Fibroblast of the aortic adventitia (primary cell): Measurements from ENCODE around the gene GRPEL2. TPM values are rescaled to one million over a fixed set of nuclear protein-coding genes. Genes with fewer than 3 reads are reported as not detected.
"Not testable (repeated sequence)": the region's sequence is repeated elsewhere in the genome, so short reads cannot be mapped to it uniquely, and the experiment has no call there.

Experiments used
- DNase-seq: peaks from one replicate; pipeline ENCODE4 v3.0.0-alpha.2; 2010; ENCODE audit warnings: low read depth
- H3K4me3 ChIP-seq: 2 replicates; pipeline ENCODE4 v1.5.1; 2011; ENCODE audit warnings: low read depth, mild to moderate bottlenecking, control low read depth, low read length, moderate library complexity
- CTCF ChIP-seq: IDR thresholded peaks from 2 replicates; pipeline ENCODE4 v1.5.1; 2011; ENCODE audit warnings: mild to moderate bottlenecking, low read length, control low read depth, inconsistent platforms; ENCODE audit not compliant: insufficient read depth
- total RNA-seq: library from RNA; depleted of rRNA; stranded (reverse); fragments of >200 nt; gene quantifications from 2 replicates; pipeline ENCODE4 v1.2.3, GENCODE V29; 2012; ENCODE audit warnings: low replicate concordance

The GRPEL2 gene
- total RNA-seq, 1 donor = 37.0 TPM

- H3K4me3 ChIP-seq = no peak overlapping the region
- no peak for TF ChIP-seq CTCF
- DNase-seq = no peak
These were observed 38.1 kb downstream of the GRPEL2 start for GRCh38 chr5:149383399-149383798.

- no peak overlapping the region for H3K4me3 ChIP-seq
- no peak for TF ChIP-seq CTCF
- DNase-seq = no peak
These were observed 40.9 kb downstream of the GRPEL2 start for GRCh38 chr5:149386166-149386565.

DNA sequence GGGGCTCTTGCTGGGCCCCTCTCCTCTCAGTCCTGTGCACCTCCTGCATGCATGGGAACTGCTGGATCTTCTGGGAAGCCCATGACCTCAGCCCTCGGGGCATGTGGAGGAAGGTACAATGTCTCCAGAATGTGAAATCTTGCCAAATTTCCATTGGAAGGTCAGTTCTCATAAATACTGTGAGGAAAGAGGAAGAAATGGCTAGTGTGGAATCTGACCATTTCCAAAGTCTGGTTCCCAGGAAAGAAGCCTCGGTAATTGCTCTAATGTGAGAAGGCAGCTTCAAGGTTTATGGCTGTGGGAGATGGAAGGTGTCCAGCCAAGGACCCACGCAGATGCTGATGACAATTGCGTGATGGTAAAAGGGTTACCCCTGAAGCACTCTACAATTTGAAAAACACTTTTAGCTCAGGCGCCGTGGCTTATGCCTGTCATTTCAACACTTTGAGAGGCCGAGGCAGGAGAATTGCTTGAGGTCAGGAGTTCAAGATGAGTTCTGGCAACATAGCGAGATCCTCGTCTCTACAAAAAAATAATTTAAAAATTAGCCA is 41.9 kb downstream of the GRPEL2 start:
- H3K4me3 ChIP-seq = no peak overlapping the region
- peak; percentile 65 for DNase-seq
- no peak for TF ChIP-seq CTCF

GRCh38 chr5:149387982-149388381 is 42.7 kb downstream of the GRPEL2 start:
- TF ChIP-seq CTCF = no peak
- no peak overlapping the region for H3K4me3 ChIP-seq
- DNase-seq = peak; percentile 81

- no peak for TF ChIP-seq CTCF
- no peak for DNase-seq
- H3K4me3 ChIP-seq = no peak overlapping the region
These were observed 43.3 kb downstream of the GRPEL2 start for GRCh38 chr5:149388498-149389190.

DNA sequence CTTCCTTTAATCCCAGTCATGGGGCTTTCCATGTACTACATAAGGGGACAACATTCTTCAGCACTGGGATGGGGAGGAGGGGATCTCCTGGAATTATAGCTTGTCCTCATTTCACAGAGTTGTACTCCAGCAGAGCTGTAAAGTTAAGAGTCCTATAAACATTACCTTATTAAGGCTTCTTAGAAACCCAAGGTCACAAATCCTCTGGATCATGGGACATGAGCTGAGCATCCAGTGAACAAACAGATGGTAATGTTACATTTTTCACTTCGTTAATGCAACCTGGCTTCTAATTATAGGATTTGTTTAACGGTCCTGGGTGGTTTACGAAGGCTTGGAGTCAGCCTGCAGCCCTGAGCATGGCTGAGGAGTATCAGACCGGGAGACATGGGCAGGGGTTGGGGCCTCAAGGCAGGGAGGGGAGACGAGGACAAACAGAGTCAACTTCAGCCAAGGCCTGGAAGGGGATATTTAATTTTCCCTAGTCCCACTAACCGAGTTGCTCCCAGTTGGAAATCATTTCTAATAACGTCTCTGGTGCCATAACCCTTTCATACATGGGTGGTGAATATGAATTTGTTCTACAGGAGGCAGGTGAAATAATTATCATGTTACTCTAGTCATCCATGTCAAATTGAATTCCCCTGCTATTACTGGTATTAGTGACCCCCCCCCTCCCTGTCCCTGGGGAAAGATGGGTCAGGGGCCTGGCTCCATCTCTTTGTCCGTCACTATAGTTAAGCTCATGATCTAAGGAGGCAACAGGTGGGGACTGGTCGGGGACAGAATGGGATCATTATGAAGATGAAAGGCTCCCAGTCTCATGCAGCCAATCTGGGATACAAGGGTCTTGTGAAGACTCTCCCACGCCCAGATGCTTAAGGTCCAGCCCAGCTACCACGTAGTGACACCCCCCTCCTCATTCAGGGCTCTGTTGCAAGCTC is 44.5 kb downstream of the GRPEL2 start:
- no peak for DNase-seq
- TF ChIP-seq CTCF = no peak
- H3K4me3 ChIP-seq = no peak overlapping the region

GRCh38 chr5:149391076-149391475 is 45.8 kb downstream of the GRPEL2 start:
- not testable (repeated sequence) for DNase-seq, H3K4me3 ChIP-seq
